Thyroid gland (tissue), 4 donors: ENCODE data around the gene MACROD1. TPM values are rescaled to one million over a fixed set of nuclear protein-coding genes. Genes with fewer than 3 reads are reported as not detected.

ENCODE experiments used
- DNase-seq, 2 donors: peaks; one replicate each; pipeline ENCODE4 v3.0.0-alpha.2; 2019
- H3K27ac ChIP-seq, 3 donors: fragments of 200-600 bp; sonication (generic); 1 replicate in 2 of 3; 2 replicates in 1 of 3; pipeline ENCODE4 v1.5.1; 2016 to 2019; ENCODE audit warnings: mild to moderate bottlenecking in 1 of 3, moderate library complexity in 1 of 3
- H3K27me3 ChIP-seq: fragments of 200-600 bp; sonication (generic); one replicate; pipeline ENCODE4 v1.5.1; 2019
- H3K36me3 ChIP-seq, 2 donors: fragments of 200-600 bp; sonication (generic); one replicate each; pipeline ENCODE4 v1.5.1; 2016 to 2019
- H3K4me1 ChIP-seq, 2 donors: fragments of 200-600 bp; sonication (generic); one replicate each; pipeline ENCODE4 v1.5.1; 2017 to 2019
- H3K4me3 ChIP-seq, 3 donors: fragments of 200-600 bp; sonication (generic); replicated peaks in 1 of 3; 1 replicate in 2 of 3; 2 replicates in 1 of 3; pipeline ENCODE4 v1.5.1; 2016; ENCODE audit warnings: mild to moderate bottlenecking in 1 of 3
- H3K9me3 ChIP-seq: fragments of 200-600 bp; sonication (generic); one replicate; pipeline ENCODE4 v1.5.1; 2017
- POLR2A ChIP-seq, 2 donors: fragments of 450-650 bp; IDR thresholded peaks; one replicate each; pipeline ENCODE4 v1.6.1; 2017; ENCODE audit warnings: antibody characterized with exemption in 2 of 2, mild to moderate bottlenecking in 2 of 2, moderate library complexity in 1 of 2
- WGBS, 2 donors: methylation state at CpG; one replicate each; pipeline ENCODE4 v1.1.5; 2017; 5-methylcytosine and 5-hydroxymethylcytosine counted together
- intact Hi-C: fragments of 100-400 bp; cut with DNase I; formaldehyde crosslinking; loops from one replicate; pipeline ENCODE4 v1.15.1; 2023
- total RNA-seq, 4 donors: library from RNA; depleted of rRNA; stranded (reverse); fragments of >200 nt; gene quantifications; one replicate each; pipeline ENCODE4 v1.2.3, GENCODE V29; 2016
- TF ChIP-seq, protein P1 (sequence below), 6 experiments: fragments of 200-600 bp in 3 of 6; fragments of 450-650 bp in 3 of 6; sonication (generic) in 3 of 6; IDR thresholded peaks; one replicate each; pipeline ENCODE4 v1.5.1; 2016 to 2019; ENCODE audit warnings: antibody characterized with exemption in 6 of 6, mild to moderate bottlenecking in 2 of 6, inconsistent platforms in 1 of 6, moderate library complexity in 1 of 6

MACROD1 gene
- total RNA-seq, 4 donors from 2014 or later: 62.5 to 89.5 (median 70.0) TPM

DNA sequence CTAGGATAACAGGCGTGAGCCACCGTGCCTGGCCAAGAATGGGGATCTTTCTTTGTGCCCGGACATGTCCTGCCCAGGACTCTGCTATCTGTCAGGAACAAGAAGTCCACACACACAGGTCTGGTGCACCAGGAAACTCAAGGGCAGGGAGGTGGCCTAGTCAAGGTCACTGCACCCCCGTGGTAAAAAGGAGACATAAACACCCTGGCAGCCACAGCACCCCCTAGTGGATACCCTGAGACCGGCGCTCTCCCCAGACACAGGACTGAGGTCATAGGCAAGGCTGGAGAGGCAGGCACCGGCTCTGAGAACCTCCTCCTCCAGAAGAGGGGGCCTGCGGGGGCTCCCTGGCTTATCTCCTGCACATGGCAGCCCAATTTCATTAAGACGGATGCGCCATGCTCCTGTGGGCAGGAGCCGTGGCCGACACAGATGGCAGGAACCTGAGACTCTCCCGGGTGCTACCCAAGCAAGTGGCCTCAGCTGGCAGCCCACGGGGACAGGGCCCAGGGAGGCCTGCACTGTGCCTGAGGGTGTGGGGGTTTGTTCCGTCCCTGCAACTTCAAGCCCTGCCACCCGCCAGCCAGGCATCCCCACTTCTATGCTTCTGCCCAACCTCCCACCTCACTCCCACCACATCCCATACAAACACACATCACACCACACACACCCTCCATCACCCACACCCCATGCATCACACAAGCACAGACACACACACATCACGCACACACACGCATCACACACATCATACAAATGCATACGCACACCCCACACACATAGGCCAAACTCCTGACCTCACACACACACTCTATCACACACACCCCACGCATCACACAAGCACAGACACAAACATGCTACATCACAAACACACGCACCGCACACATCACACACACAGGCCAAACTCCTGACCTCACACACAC lies 19.6 kb downstream of the MACROD1 start:
- intact Hi-C loops: loop anchor here (5.0 kb wide), 1 partner anchor 59 kb away; no protein-coding TSS in a partner anchor
- 84 to 91% methylated on average over 11 to 13 of the region's 22 CpGs for WGBS, 2 donors
- DNase-seq: peak; percentile 51 to 64
- Histone ChIP-seq H3K27ac (peak overlapping the region; percentile 3 to 41 (median 14)), H3K36me3 (no peaks in the 10 kb centered on the region), H3K27me3 (no peaks in the 10 kb centered on the region), H3K9me3 (no peaks in the 10 kb centered on the region), H3K4me3 (no peak overlapping the region), H3K4me1 (peaks cover 38 to 43% of the 10 kb centered on the region in 2 donors)
- no peak for TF ChIP-seq POLR2A (IDR thresholded peaks at IDR 0.05)
- TF ChIP-seq, protein P1, sequence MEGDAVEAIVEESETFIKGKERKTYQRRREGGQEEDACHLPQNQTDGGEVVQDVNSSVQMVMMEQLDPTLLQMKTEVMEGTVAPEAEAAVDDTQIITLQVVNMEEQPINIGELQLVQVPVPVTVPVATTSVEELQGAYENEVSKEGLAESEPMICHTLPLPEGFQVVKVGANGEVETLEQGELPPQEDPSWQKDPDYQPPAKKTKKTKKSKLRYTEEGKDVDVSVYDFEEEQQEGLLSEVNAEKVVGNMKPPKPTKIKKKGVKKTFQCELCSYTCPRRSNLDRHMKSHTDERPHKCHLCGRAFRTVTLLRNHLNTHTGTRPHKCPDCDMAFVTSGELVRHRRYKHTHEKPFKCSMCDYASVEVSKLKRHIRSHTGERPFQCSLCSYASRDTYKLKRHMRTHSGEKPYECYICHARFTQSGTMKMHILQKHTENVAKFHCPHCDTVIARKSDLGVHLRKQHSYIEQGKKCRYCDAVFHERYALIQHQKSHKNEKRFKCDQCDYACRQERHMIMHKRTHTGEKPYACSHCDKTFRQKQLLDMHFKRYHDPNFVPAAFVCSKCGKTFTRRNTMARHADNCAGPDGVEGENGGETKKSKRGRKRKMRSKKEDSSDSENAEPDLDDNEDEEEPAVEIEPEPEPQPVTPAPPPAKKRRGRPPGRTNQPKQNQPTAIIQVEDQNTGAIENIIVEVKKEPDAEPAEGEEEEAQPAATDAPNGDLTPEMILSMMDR (IDR thresholded peaks at IDR 0.05): peak; percentile 29 to 63 (median 50)

DNA sequence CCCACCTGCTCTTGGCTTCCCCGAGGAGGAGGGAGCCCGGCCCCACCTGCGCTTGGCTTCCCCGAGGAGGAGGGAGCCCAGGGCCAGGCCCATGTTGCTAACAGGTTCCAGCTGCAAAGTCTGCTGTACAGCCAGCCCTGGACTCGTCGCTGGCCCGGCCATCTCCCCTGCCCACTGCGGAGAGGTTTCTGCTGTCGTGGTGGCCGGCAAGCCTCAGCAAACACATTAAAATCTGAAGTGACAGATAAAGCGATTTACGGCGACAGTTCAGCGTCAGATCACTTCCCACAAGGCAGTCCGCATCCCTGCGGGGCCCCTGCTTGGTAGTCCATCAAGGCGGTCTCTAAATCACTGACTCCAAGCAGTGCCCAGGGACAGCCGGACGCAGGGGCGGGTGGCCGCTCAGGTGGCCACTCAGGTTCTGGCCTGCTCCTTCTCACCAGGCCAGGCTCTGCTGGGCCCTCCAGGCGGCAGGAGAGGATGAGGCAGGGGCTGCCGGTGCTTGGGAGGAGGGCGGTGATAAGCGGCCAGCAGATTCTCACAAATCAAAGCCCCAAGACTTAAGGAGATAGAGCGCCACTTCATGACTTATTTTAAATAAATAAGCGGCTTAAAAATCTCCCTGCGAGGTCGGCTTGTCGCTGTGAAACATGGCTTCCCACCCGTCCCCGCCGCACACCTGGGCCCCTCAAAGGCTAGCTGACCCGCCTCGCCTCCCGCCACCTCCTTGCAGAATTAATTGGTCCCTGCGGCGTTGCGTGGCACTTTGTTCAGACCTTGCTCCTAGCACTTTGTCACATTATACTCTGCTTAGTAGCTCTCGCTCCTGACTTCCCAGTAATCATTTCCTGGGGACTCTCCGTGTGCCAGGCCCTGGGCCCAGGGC lies 21.1 kb downstream of the MACROD1 start:
- Histone ChIP-seq H3K4me3 (no peak overlapping the region), H3K36me3 (no peaks in the 10 kb centered on the region), H3K4me1 (peaks cover 37 to 40% of the 10 kb centered on the region in 2 donors), H3K27ac (peak overlapping the region in 1 of 3 donors; percentile 3), H3K27me3 (no peaks in the 10 kb centered on the region), H3K9me3 (no peaks in the 10 kb centered on the region)
- intact Hi-C loops: loop anchor here (5.0 kb wide), 1 partner anchor 58 kb away; no protein-coding TSS in a partner anchor
- 92 to 95% methylated on average over 32 to 37 of the region's 41 CpGs for WGBS, 2 donors
- no peak for DNase-seq
- TF ChIP-seq, protein P1 (IDR thresholded peaks at IDR 0.05): no peak
- no peak for TF ChIP-seq POLR2A (IDR thresholded peaks at IDR 0.05)

GRCh38 chr11:64141081-64141783 lies 24.7 kb downstream of the MACROD1 start:
- H3K36me3 ChIP-seq: no peaks in the 10 kb centered on the region
- H3K4me3 ChIP-seq: no peak overlapping the region
- H3K4me1 ChIP-seq: peaks cover 22% of the 10 kb centered on the region in 2 donors
- H3K9me3 ChIP-seq: no peaks in the 10 kb centered on the region
- TF ChIP-seq, protein P1 (IDR thresholded peaks at IDR 0.05): no peak
- TF ChIP-seq POLR2A (IDR thresholded peaks at IDR 0.05): no peak
- H3K27ac ChIP-seq: peak overlapping the region; percentile 65 to 78 (median 69)
- H3K27me3 ChIP-seq: no peaks in the 10 kb centered on the region
- intact Hi-C loops: no loop called here
- peak; percentile 77 to 87 for DNase-seq
- WGBS, 2 donors: 44 to 45% methylated on average over 14 to 17 of the region's 21 CpGs

DNA sequence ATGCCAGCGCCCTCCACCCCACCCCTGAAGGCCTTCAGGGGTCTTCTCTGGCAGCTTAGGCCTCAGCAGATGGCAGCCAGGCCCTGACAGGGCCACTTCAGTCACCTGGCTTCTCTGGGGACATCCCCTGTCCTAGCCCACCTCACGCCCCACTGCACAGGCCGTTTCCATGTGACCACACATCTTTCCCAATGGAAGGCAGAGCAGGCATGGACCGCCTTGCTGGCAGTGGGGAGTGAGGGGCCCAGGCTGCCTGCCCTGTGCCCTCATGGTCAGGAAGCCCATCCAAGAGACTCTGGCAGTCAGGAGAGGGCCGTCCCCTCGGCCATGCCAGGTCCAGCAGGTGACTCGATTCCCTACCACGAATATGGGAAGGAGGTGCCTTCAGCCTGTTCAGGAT lies 25.8 kb downstream of the MACROD1 start:
- Histone ChIP-seq H3K9me3 (no peaks in the 10 kb centered on the region), H3K27me3 (no peaks in the 10 kb centered on the region), H3K4me1 (peaks cover 18 to 22% of the 10 kb centered on the region in 2 donors), H3K4me3 (no peak overlapping the region), H3K36me3 (no peaks in the 10 kb centered on the region), H3K27ac (peak overlapping the region in 1 of 3 donors; percentile 39)
- 78 to 91% methylated on average over 6 to 8 of the region's 8 CpGs for WGBS, 2 donors
- intact Hi-C loops: no loop called here
- peak; percentile 18 to 49 for DNase-seq
- TF ChIP-seq, protein P1 (IDR thresholded peaks at IDR 0.05): no peak
